Measurements from ENCODE around the gene GHITM.
"Not testable (repeated sequence)": the region's sequence is repeated elsewhere in the genome, so short reads cannot be mapped to it uniquely, and the experiment has no call there.

The GHITM gene

DNA sequence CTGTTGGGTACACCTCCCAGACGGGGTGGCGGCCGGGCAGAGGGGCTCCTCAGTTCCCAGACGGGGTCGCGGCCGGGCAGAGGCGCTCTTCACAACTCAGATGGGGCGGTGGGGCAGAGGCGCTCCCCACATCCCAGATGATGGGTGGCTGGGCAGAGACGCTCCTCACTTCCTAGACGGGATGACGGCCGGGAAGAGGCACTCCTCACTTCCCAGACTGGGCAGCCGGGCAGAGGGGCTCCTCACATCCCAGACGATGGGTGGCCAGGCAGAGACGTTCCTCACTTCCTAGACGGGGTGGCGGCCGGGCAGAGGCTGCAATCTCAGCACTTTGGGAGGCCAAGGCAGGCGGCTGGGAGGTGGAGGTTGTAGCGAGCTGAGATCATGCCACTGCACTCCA, 41.1 kb downstream of the GHITM start:
- H3K9me3 ChIP-seq (replicated peaks; ENCODE audit: low read length); H3K4me2 ChIP-seq (ENCODE audit: low read length); H3K4me1 ChIP-seq (ENCODE audit: control insufficient read depth, insufficient read depth, low read length); H3K9ac ChIP-seq (ENCODE audit: low read depth, low read length); H3K36me3 ChIP-seq (ENCODE audit: insufficient read depth, low read length); H3K27me3 ChIP-seq (ENCODE audit: control insufficient read depth, insufficient read depth, low read length); H3K4me3 ChIP-seq (ENCODE audit: low read length): not testable (repeated sequence)

- H3K4me1 ChIP-seq (ENCODE audit: control insufficient read depth, insufficient read depth, low read length), result no peaks in the 10 kb centered on the region
- H3K4me3 ChIP-seq (ENCODE audit: low read length), result no peak overlapping the region
- H3K9me3 ChIP-seq (replicated peaks; ENCODE audit: low read length), result no peaks in the 10 kb centered on the region
- no peaks in the 10 kb centered on the region for H3K27me3 ChIP-seq (ENCODE audit: control insufficient read depth, insufficient read depth, low read length)
- H3K4me2 ChIP-seq (ENCODE audit: low read length), result no peak overlapping the region
- H3K9ac ChIP-seq (ENCODE audit: low read depth, low read length), result no peak overlapping the region
- no peaks in the 10 kb centered on the region for H3K36me3 ChIP-seq (ENCODE audit: insufficient read depth, low read length)
These were observed 42.3 kb downstream of the GHITM start for GRCh38 chr10:84181631-84182030.

DNA sequence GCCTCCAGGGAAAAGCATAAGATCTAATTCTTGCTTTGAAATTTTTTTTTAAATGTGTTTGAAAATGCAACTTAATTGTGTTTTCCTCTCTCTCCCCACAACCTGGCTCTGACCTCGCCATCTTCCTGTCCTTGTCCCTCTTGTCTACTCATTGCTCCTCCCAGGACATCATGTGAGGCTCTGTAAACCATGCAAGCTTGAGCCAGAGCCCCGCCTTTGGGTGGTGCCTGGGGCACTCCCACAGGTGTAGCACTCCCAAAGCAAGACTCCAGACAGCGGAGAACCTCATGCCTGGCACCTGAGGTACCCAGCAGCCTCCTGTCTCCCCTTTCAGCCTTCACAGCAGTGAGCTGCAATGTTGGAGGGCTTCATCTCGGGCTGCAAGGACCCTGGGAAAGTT, 45.2 kb downstream of the GHITM start:
- no peak overlapping the region for H3K4me2 ChIP-seq (ENCODE audit: low read length)
- H3K4me3 ChIP-seq (ENCODE audit: low read length), result no peak overlapping the region
- no peaks in the 10 kb centered on the region for H3K36me3 ChIP-seq (ENCODE audit: insufficient read depth, low read length)
- H3K9me3 ChIP-seq (replicated peaks; ENCODE audit: low read length), result no peaks in the 10 kb centered on the region
- no peaks in the 10 kb centered on the region for H3K4me1 ChIP-seq (ENCODE audit: control insufficient read depth, insufficient read depth, low read length)
- H3K27me3 ChIP-seq (ENCODE audit: control insufficient read depth, insufficient read depth, low read length), result peaks cover 4% of the 10 kb centered on the region
- H3K9ac ChIP-seq (ENCODE audit: low read depth, low read length), result no peak overlapping the region

- Histone ChIP-seq H3K36me3 (ENCODE audit: insufficient read depth, low read length) (no peaks in the 10 kb centered on the region), H3K4me2 (ENCODE audit: low read length) (no peak overlapping the region), H3K4me3 (ENCODE audit: low read length) (no peak overlapping the region), H3K9ac (ENCODE audit: low read depth, low read length) (no peak overlapping the region), H3K9me3 (replicated peaks; ENCODE audit: low read length) (no peaks in the 10 kb centered on the region), H3K4me1 (ENCODE audit: control insufficient read depth, insufficient read depth, low read length) (no peaks in the 10 kb centered on the region), H3K27me3 (ENCODE audit: control insufficient read depth, insufficient read depth, low read length) (peaks cover 4% of the 10 kb centered on the region)
These were observed 46.3 kb downstream of the GHITM start for GRCh38 chr10:84185526-84186175.

DNA sequence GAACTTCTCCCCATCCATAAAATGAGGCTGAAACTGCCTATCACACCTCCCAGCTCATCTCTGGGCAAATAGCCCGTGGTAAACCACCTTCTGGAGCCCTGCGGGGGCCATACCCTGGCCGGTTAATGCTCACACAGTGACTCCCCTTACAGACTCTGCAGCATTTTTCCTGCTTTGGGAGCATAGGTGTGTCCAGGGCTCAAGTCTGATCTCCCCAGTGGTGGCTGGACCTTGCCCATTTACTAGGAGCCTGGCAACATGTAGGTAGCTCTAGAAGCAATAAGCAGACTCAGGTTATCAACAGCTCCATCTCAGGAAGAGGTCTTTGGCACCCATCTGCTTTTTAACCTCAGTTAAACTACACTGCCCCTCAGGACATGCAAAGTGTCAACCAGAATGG, 49.5 kb downstream of the GHITM start:
- Histone ChIP-seq H3K27me3 (ENCODE audit: control insufficient read depth, insufficient read depth, low read length) (peaks cover 22% of the 10 kb centered on the region), H3K36me3 (ENCODE audit: insufficient read depth, low read length) (no peaks in the 10 kb centered on the region), H3K9ac (ENCODE audit: low read depth, low read length) (no peak overlapping the region), H3K9me3 (replicated peaks; ENCODE audit: low read length) (no peaks in the 10 kb centered on the region), H3K4me2 (ENCODE audit: low read length) (no peak overlapping the region), H3K4me3 (ENCODE audit: low read length) (no peak overlapping the region), H3K4me1 (ENCODE audit: control insufficient read depth, insufficient read depth, low read length) (no peaks in the 10 kb centered on the region)

- Histone ChIP-seq H3K36me3 (ENCODE audit: insufficient read depth, low read length) (no peaks in the 10 kb centered on the region), H3K4me1 (ENCODE audit: control insufficient read depth, insufficient read depth, low read length) (no peaks in the 10 kb centered on the region), H3K4me3 (ENCODE audit: low read length) (no peak overlapping the region), H3K4me2 (ENCODE audit: low read length) (no peak overlapping the region), H3K9me3 (replicated peaks; ENCODE audit: low read length) (no peaks in the 10 kb centered on the region), H3K9ac (ENCODE audit: low read depth, low read length) (no peak overlapping the region), H3K27me3 (ENCODE audit: control insufficient read depth, insufficient read depth, low read length) (peaks cover 38% of the 10 kb centered on the region)
These were observed 51.3 kb downstream of the GHITM start for GRCh38 chr10:84190621-84191020.

DNA sequence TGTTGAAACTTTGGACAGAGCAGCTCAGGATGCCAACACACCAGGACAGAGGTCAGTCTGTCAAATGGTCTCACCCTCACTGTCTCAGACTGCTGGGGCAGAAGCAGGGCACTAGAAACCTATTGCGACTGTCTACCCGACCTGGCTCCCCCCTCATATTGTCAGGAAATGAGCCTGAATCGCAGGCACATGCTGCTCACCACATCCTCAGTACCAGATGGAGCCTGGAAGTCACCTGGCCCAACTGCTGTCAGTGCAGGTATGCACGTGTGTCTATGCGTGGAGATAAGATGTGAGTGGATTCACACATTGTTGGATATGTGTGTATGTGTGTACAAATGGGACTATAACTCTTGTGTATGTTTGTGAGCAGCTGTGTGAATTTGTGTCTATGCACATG, 51.8 kb downstream of the GHITM start:
- Histone ChIP-seq H3K9ac (ENCODE audit: low read depth, low read length) (no peak overlapping the region), H3K27me3 (ENCODE audit: control insufficient read depth, insufficient read depth, low read length) (peaks cover 43% of the 10 kb centered on the region), H3K4me1 (ENCODE audit: control insufficient read depth, insufficient read depth, low read length) (no peaks in the 10 kb centered on the region), H3K4me3 (ENCODE audit: low read length) (no peak overlapping the region), H3K4me2 (ENCODE audit: low read length) (no peak overlapping the region), H3K36me3 (ENCODE audit: insufficient read depth, low read length) (no peaks in the 10 kb centered on the region), H3K9me3 (replicated peaks; ENCODE audit: low read length) (no peaks in the 10 kb centered on the region)

DNA sequence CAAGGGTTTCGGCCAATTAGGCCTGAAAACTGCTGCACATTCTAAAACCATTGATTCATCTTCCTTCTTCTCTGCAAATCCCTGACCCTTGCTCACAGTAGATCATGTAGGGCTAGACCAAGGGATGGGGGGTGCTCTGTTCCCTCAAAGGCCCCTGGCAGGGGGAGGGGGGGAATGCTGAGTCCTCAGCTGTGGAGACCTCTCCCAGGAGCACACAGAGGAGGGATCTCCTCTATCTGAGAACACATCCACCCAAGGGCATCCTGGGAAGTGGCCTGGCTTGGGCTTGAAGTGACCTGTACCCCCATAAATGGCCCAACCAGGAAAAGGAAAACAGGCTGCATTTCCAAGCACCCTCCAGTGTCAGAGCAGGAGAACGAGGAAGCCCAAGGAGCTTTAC, 54.0 kb downstream of the GHITM start:
- H3K4me3 ChIP-seq (ENCODE audit: low read length), result no peak overlapping the region
- peaks cover 61% of the 10 kb centered on the region for H3K27me3 ChIP-seq (ENCODE audit: control insufficient read depth, insufficient read depth, low read length)
- no peaks in the 10 kb centered on the region for H3K4me1 ChIP-seq (ENCODE audit: control insufficient read depth, insufficient read depth, low read length)
- no peaks in the 10 kb centered on the region for H3K9me3 ChIP-seq (replicated peaks; ENCODE audit: low read length)
- H3K36me3 ChIP-seq (ENCODE audit: insufficient read depth, low read length), result no peaks in the 10 kb centered on the region
- H3K9ac ChIP-seq (ENCODE audit: low read depth, low read length), result no peak overlapping the region
- no peak overlapping the region for H3K4me2 ChIP-seq (ENCODE audit: low read length)

GRCh38 chr10:84193846-84194423, 54.6 kb downstream of the GHITM start:
- H3K9ac ChIP-seq (ENCODE audit: low read depth, low read length), result no peak overlapping the region
- peak overlapping the region; percentile 56 for H3K4me3 ChIP-seq (ENCODE audit: low read length)
- H3K4me2 ChIP-seq (ENCODE audit: low read length), result peak overlapping the region; percentile 75
- no peaks in the 10 kb centered on the region for H3K36me3 ChIP-seq (ENCODE audit: insufficient read depth, low read length)
- H3K9me3 ChIP-seq (replicated peaks; ENCODE audit: low read length), result no peaks in the 10 kb centered on the region
- H3K27me3 ChIP-seq (ENCODE audit: control insufficient read depth, insufficient read depth, low read length), result peaks cover 62% of the 10 kb centered on the region
- H3K4me1 ChIP-seq (ENCODE audit: control insufficient read depth, insufficient read depth, low read length), result no peaks in the 10 kb centered on the region

DNA sequence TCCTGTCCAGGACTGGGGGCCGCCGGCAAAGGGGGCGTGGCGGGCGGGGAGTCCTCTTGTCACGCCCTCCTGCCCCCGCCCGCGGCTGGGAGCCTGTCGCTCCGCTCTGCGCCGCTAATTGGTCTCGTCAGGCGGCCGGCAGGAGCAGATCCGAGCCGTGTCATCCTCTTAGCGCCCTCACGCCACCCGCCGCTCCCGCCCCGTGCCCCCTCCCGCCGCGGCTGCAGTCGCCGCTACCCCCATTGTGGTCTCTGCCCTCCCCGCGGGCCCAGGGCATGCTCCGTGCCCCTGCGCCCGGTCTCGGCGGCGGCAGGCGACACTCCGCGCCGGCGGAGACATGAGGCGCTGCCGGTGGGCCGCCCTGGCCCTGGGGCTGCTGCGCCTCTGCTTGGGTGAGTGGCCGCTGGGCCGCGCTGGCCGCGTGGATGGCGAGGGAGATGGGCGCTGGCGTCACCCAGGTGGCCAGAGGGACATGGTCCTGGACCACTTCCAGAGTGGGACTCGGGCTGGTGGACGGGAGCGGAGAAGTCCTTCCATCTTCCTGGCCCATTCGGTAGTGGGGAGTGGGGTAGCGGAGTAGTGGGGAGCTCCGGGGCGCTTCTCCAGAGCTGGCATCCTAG, 55.2 kb downstream of the GHITM start, which contains the start of gene CDHR1:
Gene CDHR1 (plus strand): TSS at position 114 of the 620 bp plus-strand sequence. CDS start 224 bp downstream, at position 338.
- Histone ChIP-seq H3K9me3 (replicated peaks; ENCODE audit: low read length) (no peaks in the 10 kb centered on the region), H3K4me3 (ENCODE audit: low read length) (peak within 1 kb of the TSS; percentile 56), H3K9ac (ENCODE audit: low read depth, low read length) (no peak within 1 kb of the TSS), H3K27me3 (ENCODE audit: control insufficient read depth, insufficient read depth, low read length) (peaks cover 59% of the 10 kb centered on the region), H3K4me1 (ENCODE audit: control insufficient read depth, insufficient read depth, low read length) (no peaks in the 10 kb centered on the region), H3K36me3 (ENCODE audit: insufficient read depth, low read length) (no peaks in the 10 kb centered on the region), H3K4me2 (ENCODE audit: low read length) (peak within 1 kb of the TSS; percentile 75)

DNA sequence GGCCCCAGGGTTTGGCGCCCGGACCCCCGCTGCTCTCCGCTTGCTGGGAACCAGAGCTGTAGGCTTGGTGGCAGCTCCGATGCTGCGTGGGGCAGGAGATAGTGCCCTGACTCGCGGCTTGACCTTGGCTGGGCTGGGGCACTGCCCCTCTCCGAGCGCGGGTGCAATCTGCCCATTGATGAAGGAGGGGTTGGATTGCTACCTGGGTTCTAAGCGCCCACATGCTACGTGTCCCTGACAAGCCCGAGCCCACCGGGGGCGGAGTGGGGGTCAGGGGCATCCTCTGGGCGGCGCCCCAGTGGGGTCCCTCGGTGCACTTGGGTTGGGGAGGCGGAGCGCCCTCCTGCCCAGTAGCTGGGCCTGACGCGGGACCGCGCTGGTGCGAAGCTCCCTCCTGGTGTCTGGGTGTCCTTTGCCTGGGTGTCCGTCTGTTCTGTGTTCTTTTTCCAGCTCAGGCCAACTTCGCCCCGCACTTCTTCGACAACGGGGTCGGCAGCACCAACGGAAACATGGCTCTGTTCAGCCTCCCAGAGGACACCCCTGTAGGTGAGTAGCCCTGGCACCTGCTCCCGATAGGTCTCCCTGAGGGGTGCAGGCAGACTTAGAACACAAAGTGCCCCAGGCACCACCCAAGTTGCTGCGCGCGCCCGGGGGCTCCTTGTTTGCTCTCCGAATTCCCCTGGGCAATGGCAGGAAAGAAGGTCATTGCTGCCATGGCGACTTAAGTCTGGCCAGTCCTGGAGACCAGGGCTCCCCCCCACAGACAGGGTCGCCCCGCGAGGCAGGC, 55.9 kb downstream of the GHITM start:
- Histone ChIP-seq H3K4me2 (ENCODE audit: low read length) (peak overlapping the region; percentile 75), H3K9me3 (replicated peaks; ENCODE audit: low read length) (no peaks in the 10 kb centered on the region), H3K4me1 (ENCODE audit: control insufficient read depth, insufficient read depth, low read length) (no peaks in the 10 kb centered on the region), H3K4me3 (ENCODE audit: low read length) (peak overlapping the region; percentile 56), H3K36me3 (ENCODE audit: insufficient read depth, low read length) (no peaks in the 10 kb centered on the region), H3K27me3 (ENCODE audit: control insufficient read depth, insufficient read depth, low read length) (peaks cover 59% of the 10 kb centered on the region), H3K9ac (ENCODE audit: low read depth, low read length) (no peak overlapping the region)

All from skeletal muscle satellite cell (primary cell).